ENCODE results near the gene MYH9.

The MYH9 gene

DNA sequence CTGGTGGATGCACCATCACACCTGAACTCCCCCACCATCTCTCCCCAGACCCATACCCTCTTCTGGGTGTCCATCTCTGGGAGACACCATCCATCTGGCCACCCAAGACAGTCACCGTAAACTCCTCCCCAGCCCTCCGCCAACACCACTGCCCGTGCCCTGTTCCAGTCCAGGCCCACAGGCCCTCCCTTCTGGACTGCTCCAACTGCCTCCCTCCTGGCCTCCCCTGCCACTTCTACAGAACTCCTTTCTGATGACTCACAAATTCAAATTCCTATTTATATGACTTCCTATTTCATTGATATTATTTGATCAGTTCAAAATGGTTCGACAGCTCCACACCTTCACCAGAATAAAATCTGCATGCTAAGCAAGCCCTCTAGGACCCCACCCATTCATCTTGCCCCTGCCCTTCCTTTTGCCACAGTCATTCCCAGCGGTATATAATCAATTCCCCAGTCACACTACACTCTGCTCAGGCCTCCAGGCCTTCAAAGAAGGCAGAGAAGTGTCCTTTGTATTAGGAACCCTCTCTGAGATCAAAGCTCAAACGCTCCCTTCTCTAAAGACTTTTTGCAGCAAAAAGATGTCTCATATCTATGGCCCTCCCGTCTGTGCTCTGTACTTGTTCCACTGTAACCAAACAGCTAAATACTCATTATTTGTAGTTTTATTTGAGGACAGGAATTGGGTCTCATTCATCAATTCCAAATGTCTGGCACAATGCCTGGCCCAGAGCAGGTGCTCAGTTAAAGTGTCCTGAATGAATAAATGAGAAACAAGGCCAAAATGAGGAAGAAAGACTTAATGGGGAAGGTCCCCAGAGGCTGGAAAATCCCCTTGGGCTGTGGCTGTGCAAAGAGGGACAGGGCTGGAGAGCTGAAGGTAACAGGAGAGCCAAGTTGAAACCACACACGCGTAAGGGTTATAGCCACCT lies 29.0 kb downstream of the MYH9 start:
- Histone ChIP-seq H3K27ac (peak overlapping the region in 5 of 11 experiments; percentile 0 to 48 (median 17); a peak in 5 of 22 replicates), H4K20me1 (peaks cover 100% of the 10 kb centered on the region in 11 experiments), H3K9me3 (replicated peaks in 1 of 11) (no peaks in the 10 kb centered on the region), H3K9ac (peak overlapping the region in 4 of 11 experiments; percentile 1 to 39 (median 20); a peak in 5 of 22 replicates), H3K36me3 (peaks cover 3 to 96% (median 81%) of the 10 kb centered on the region in 11 experiments; a peak in 21 of 22 replicates), H3K4me3 (peak overlapping the region in 1 of 10 experiments; percentile 19; a peak in 1 of 20 replicates), H3K4me1 (peaks cover 100% of the 10 kb centered on the region in 10 experiments), H3K27me3 (no peaks in the 10 kb centered on the region), H3K4me2 (peak overlapping the region; percentile 75 to 99 (median 92))
- no peak for TF ChIP-seq Cebpa-rat (IDR thresholded peaks at IDR 0.05)

DNA sequence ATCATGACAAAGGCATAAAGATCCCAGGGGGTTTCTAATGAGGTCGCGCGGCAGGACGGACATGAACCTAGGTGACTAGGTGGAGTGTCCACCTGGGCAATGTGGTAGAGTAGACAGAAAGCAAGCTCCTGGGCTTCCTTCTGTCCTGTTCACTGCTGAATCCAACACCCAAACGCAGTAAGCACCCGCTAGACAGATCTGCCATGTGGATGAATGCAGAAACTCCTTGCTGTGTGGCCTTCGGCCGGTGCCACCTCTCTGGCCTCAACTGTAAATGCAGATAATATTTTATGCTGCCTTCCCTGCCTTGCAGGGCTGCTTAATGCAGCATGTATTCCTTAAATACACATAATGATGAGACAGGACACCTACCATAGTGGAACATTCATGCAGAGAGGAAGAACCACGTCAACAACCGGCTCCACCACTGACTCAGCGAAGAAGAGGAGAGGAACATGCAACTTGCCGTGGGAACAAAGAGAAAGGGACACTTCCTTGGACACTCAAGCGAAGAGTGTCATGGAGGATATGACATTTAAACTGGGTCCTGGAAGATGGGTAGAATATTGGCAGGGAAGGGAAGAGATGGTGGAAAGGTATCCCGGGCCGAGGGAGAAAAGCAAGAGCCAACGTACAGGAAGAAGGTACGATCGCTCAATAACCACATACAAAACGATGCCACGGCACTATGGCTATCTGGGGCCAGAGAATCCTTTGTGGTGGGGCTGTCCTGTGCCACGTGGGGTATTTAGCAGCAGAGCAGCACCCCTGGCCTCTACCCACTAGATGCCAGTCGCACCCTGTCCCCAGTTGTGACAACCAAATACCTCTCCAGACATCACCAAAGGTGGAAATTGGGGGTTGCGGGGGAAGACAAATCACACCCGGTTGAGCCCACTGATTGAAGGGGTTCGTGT lies 30.8 kb downstream of the MYH9 start:
- Histone ChIP-seq H3K4me2 (peak overlapping the region; percentile 75 to 99 (median 92)), H3K4me3 (peak overlapping the region in 2 of 10 experiments; percentile 26 to 44; a peak in 2 of 20 replicates), H3K9me3 (replicated peaks in 1 of 11) (no peaks in the 10 kb centered on the region), H3K9ac (peak overlapping the region in 5 of 11 experiments; percentile 20 to 54 (median 31); a peak in 7 of 22 replicates), H4K20me1 (peaks cover 100% of the 10 kb centered on the region in 11 experiments), H3K36me3 (peaks cover 0 to 96% (median 81%) of the 10 kb centered on the region in 11 experiments; a peak in 18 of 22 replicates), H3K27ac (peak overlapping the region in 9 of 11 experiments; percentile 2 to 61 (median 41); a peak in 16 of 22 replicates), H3K27me3 (no peaks in the 10 kb centered on the region), H3K4me1 (peaks cover 98 to 100% (median 100%) of the 10 kb centered on the region in 10 experiments)
- TF ChIP-seq Cebpa-rat (IDR thresholded peaks at IDR 0.05), result no peak

DNA sequence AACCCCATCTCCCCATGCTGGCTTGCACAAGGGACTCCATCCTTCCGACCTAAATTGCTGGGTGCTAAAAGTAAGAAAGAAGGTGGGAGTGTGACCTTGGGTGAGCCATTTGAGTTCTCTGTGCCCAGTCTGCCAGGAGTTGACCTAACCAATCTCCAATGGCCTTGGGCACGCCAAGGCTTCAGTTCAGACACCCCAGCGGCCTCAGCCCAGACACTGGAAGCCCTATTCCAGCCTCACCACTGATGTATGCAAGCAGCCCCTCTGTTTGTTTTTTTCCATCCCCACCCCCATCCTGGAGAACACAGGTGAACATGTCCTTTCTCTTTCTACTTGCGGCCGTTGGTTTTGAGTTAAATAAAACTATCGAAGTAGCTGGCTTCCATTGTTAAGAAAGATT lies 31.9 kb downstream of the MYH9 start:
- peaks cover 98 to 100% (median 100%) of the 10 kb centered on the region in 10 experiments for H3K4me1 ChIP-seq
- no peaks in the 10 kb centered on the region for H3K27me3 ChIP-seq
- no peaks in the 10 kb centered on the region for H3K9me3 ChIP-seq (replicated peaks in 1 of 11)
- H3K9ac ChIP-seq, result peak overlapping the region in 10 of 11 experiments; percentile 45 to 76 (median 57); a peak in 17 of 22 replicates
- H3K4me3 ChIP-seq, result peak overlapping the region in 8 of 10 experiments; percentile 5 to 44 (median 33); a peak in 12 of 20 replicates
- peaks cover 0 to 96% (median 81%) of the 10 kb centered on the region in 11 experiments; a peak in 18 of 22 replicates for H3K36me3 ChIP-seq
- H3K27ac ChIP-seq, result peak overlapping the region; percentile 21 to 73 (median 61); a peak in 19 of 22 replicates
- H3K4me2 ChIP-seq, result peak overlapping the region; percentile 75 to 99 (median 92)
- peaks cover 100% of the 10 kb centered on the region in 11 experiments for H4K20me1 ChIP-seq
- no peak for TF ChIP-seq Cebpa-rat (IDR thresholded peaks at IDR 0.05)

DNA sequence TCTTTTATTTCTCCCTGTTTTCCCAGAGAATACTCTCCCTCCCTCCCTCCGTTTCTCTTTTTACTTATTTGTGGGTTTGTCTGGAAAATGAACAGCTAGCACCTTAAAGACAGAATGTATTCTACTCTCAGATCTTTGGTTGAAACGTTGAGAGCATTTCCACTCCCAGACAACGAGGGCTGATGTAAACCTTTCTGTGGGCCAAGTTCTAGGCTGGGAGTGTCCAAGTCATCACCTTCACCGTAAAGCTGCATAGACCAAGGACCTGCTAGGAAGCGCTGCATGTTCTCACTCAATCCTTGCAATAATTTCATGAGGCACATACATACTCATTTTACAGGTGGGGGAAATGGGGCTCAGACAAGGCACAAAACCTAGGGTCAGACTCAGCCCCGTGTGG lies 32.4 kb downstream of the MYH9 start:
- H3K9ac ChIP-seq, result peak overlapping the region; percentile 45 to 76 (median 58); a peak in 19 of 22 replicates
- H3K36me3 ChIP-seq, result peaks cover 0 to 96% (median 82%) of the 10 kb centered on the region in 11 experiments; a peak in 18 of 22 replicates
- no peaks in the 10 kb centered on the region for H3K9me3 ChIP-seq (replicated peaks in 1 of 11)
- H3K27ac ChIP-seq, result peak overlapping the region; percentile 21 to 73 (median 61); a peak in 20 of 22 replicates
- H4K20me1 ChIP-seq, result peaks cover 100% of the 10 kb centered on the region in 11 experiments
- H3K4me1 ChIP-seq, result peaks cover 96 to 100% (median 100%) of the 10 kb centered on the region in 10 experiments
- H3K27me3 ChIP-seq, result no peaks in the 10 kb centered on the region
- H3K4me3 ChIP-seq, result peak overlapping the region in 8 of 10 experiments; percentile 5 to 44 (median 33); a peak in 13 of 20 replicates
- no peak for TF ChIP-seq Cebpa-rat (IDR thresholded peaks at IDR 0.05)
- H3K4me2 ChIP-seq, result peak overlapping the region; percentile 75 to 99 (median 92)

DNA sequence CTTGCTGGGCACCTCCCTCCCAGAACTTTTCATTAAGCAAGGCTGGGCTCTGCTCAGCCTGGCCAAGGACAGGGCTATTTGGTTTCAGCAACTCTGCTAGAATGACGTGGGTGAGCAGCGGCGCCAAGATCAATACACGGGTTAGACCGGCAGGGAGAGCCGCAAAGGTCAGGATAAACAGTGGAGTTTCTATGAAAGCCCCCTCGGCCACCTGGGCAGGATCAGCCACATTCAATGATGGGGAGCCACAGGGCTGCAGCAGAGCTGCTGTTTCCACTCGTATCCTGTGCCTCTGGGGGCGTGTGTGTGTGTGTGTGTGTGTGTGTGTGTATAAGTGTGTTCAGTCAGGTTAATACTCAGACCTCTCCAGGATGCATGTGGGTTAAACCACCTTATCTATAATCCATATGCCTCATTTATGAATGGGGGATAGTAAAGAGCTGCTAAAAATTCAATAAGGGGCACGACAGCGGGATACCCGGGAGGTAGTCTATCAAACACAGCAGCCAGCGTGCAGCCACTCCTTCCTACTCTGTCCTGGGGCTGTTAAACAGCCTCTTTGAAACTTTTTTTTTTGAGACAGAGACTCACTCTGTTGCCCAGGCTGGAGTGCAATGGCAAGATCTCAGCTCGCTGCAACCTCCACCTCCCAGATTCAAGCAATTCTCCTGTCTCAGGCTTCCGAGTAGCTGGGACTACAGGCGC lies 34.8 kb downstream of the MYH9 start:
- Histone ChIP-seq H3K4me2 (peak overlapping the region in 10 of 11 experiments; percentile 6 to 99 (median 88); a peak in 19 of 22 replicates), H3K9me3 (replicated peaks in 1 of 11) (no peaks in the 10 kb centered on the region), H4K20me1 (peaks cover 100% of the 10 kb centered on the region in 11 experiments), H3K27ac (peak overlapping the region in 6 of 11 experiments; percentile 6 to 73 (median 34); a peak in 9 of 22 replicates), H3K4me3 (no peak overlapping the region), H3K36me3 (peaks cover 7 to 100% (median 90%) of the 10 kb centered on the region in 11 experiments; a peak in 21 of 22 replicates), H3K27me3 (no peaks in the 10 kb centered on the region), H3K9ac (peak overlapping the region in 6 of 11 experiments; percentile 5 to 43 (median 24); a peak in 3 of 22 replicates), H3K4me1 (peaks cover 72 to 94% (median 83%) of the 10 kb centered on the region in 10 experiments)
- TF ChIP-seq Cebpa-rat (IDR thresholded peaks at IDR 0.05), result no peak

DNA sequence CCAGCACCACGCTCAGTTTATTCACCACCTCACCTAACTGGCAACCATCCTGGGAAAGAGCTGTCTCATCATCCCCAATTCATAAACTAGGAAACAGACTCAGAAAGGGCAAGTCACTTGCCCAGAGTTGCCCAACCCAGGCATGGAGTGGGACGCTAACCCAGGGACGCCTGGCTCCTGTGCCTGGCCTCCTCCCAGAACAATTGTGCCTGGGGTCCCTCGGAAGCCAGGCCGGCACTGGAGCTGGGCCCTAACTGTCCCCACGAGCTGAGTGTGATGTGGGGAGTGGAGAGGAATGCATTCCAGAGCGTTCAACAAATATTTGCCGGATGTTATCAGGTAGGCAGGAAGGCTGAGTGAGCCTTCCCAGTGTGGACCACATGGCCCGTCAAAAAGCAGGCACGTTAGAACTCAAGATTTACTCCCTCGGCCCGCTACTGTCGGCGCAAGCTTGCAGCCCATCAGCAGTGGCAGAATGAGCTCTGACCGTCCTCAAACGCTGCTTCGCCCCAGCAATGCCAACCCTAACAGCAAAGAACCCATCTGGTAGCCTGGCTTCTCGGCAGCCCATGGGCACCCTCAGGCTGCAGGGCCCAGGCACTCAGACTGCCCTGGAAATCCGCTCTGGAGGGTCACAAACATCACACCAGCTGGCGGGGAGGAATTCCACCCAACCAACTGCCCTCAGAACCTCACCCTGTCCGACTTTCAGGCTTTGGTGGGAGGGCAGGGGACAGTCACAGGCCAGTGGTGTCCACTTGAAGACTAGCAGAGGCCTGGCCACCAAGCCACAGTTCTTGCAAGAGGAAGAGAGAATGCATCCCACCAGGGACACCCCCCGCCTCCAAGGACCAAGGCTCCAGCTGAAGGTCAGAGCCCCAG lies 35.6 kb downstream of the MYH9 start:
- Histone ChIP-seq H3K9ac (peak overlapping the region in 7 of 11 experiments; percentile 6 to 43 (median 19); a peak in 5 of 22 replicates), H3K4me3 (no peak overlapping the region), H3K4me2 (peak overlapping the region; percentile 7 to 99 (median 86); a peak in 21 of 22 replicates), H3K4me1 (peaks cover 66 to 91% (median 79%) of the 10 kb centered on the region in 10 experiments), H3K27me3 (no peaks in the 10 kb centered on the region), H3K9me3 (replicated peaks in 1 of 11) (no peaks in the 10 kb centered on the region), H3K27ac (peak overlapping the region in 8 of 11 experiments; percentile 6 to 49 (median 30); a peak in 12 of 22 replicates), H4K20me1 (peaks cover 98 to 100% (median 100%) of the 10 kb centered on the region in 11 experiments), H3K36me3 (peaks cover 13 to 99% (median 89%) of the 10 kb centered on the region in 11 experiments)
- TF ChIP-seq Cebpa-rat (IDR thresholded peaks at IDR 0.05), result no peak

All from BLaER1 treated with 17β-estradiol and CSF1 and Interleukin-3, amounts not matched to agents 10 nM and 100 nM (cell line).